Fibroblast of villous mesenchyme (primary cell): ENCODE data around the gene TSPAN11. TPM values are rescaled to one million over a fixed set of nuclear protein-coding genes. Genes with fewer than 3 reads are reported as not detected.

Experiments used
- DNase-seq: peaks from one replicate; pipeline ENCODE4 v3.0.0-alpha.2; 2010; ENCODE audit warnings: low read depth
- H3K4me3 ChIP-seq: 2 replicates; pipeline ENCODE4 v1.5.1; 2011; ENCODE audit warnings: low read depth, mild to moderate bottlenecking, low read length
- CTCF ChIP-seq: IDR thresholded peaks from 2 replicates; pipeline ENCODE4 v1.5.1; 2012; ENCODE audit warnings: low read depth, mild to moderate bottlenecking, low read length; ENCODE audit not compliant: insufficient read depth
- total RNA-seq: library from RNA; depleted of rRNA; stranded (reverse); fragments of >200 nt; gene quantifications from 2 replicates; pipeline ENCODE4 v1.2.3, GENCODE V29; 2012

Gene TSPAN11
- total RNA-seq, 1 donor, result 0.43 TPM

- H3K4me3 ChIP-seq, result no peak overlapping the region
- no peak for TF ChIP-seq CTCF
Measured at GRCh38 chr12:30963709-30964564, 37.4 kb downstream of the TSPAN11 start.

GRCh38 chr12:30964896-30965612 lies 38.5 kb downstream of the TSPAN11 start:
- no peak for DNase-seq
- no peak overlapping the region for H3K4me3 ChIP-seq
- TF ChIP-seq CTCF, result no peak

More at GRCh38 chr12:30963709-30964564, 37.4 kb downstream of the TSPAN11 start:
- no peak for DNase-seq

GRCh38 chr12:30965613-30965985 lies 39.1 kb downstream of the TSPAN11 start:
- TF ChIP-seq CTCF, result peak; percentile 35
- peak; percentile 13 for DNase-seq
- no peak overlapping the region for H3K4me3 ChIP-seq

GRCh38 chr12:30967026-30967425 lies 40.5 kb downstream of the TSPAN11 start:
- H3K4me3 ChIP-seq, result no peak overlapping the region
- DNase-seq, result no peak
- no peak for TF ChIP-seq CTCF

GRCh38 chr12:30968211-30968610 lies 41.7 kb downstream of the TSPAN11 start:
- no peak overlapping the region for H3K4me3 ChIP-seq
- TF ChIP-seq CTCF, result no peak
- DNase-seq, result no peak

- DNase-seq, result no peak
- no peak overlapping the region for H3K4me3 ChIP-seq
- TF ChIP-seq CTCF, result no peak
Measured at GRCh38 chr12:30969006-30969405, 42.5 kb downstream of the TSPAN11 start.
